Peyer's patch (tissue), 4 donors: ENCODE results near the gene FZD4.

ENCODE experiments used
- POLR2A ChIP-seq, 2 donors: fragments of 450-650 bp; IDR thresholded peaks; one replicate each; pipeline ENCODE4 v1.5.1; 2017; ENCODE audit warnings: antibody characterized with exemption in 2 of 2, mild to moderate bottlenecking in 2 of 2, moderate library complexity in 2 of 2
- TF ChIP-seq, protein P1 (sequence below), 6 experiments: fragments of 450-650 bp in 4 of 6; fragments of 200-600 bp in 2 of 6; sonication (generic) in 1 of 6; IDR thresholded peaks; one replicate each; pipeline ENCODE4 v1.5.1; 2017 to 2019; ENCODE audit warnings: antibody characterized with exemption in 6 of 6, mild to moderate bottlenecking in 3 of 6, moderate library complexity in 1 of 6

DNA sequence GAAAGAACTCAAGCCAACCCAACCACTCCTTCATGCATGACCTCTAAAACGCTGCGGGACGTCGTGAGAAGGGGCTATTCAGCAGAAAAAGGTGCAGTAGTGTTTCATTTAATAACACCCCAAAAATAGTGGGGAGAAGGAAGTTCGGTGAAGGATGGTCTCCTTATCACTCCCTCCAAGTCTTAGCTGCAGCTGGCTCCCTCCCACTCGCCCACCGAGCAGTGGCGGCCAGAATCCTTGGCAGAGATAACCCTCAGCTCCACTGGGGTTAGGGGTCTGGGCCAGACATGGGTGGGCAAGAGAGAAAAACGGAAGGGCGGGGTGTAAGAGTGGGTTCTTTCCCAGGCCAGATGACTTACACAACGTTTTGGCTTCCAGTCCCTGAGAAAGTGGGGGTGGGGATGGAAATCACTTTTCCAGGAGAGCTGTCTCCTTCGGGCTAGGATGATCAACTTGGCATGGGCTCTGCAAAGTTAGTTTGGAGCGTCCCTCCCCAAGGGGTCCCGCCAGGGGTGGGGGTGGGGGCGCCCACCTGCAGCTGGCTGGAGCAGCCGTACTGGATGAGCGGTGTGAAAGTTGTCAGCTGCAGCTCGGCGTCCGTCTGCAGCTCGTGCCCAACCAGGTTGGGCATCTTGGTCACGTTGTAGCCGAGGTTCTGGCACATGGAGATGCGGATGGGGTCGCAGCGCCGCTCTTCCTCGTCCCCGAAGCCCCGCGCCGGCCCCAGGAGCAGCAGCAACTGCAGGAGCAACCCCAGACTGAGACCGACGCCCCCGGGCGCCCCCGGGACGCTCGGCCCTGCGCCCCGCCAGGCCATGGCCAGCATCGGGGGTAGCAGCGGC lies 705 bp downstream of the FZD4 start:
- TF ChIP-seq, protein P1, sequence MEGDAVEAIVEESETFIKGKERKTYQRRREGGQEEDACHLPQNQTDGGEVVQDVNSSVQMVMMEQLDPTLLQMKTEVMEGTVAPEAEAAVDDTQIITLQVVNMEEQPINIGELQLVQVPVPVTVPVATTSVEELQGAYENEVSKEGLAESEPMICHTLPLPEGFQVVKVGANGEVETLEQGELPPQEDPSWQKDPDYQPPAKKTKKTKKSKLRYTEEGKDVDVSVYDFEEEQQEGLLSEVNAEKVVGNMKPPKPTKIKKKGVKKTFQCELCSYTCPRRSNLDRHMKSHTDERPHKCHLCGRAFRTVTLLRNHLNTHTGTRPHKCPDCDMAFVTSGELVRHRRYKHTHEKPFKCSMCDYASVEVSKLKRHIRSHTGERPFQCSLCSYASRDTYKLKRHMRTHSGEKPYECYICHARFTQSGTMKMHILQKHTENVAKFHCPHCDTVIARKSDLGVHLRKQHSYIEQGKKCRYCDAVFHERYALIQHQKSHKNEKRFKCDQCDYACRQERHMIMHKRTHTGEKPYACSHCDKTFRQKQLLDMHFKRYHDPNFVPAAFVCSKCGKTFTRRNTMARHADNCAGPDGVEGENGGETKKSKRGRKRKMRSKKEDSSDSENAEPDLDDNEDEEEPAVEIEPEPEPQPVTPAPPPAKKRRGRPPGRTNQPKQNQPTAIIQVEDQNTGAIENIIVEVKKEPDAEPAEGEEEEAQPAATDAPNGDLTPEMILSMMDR (IDR thresholded peaks at IDR 0.05), result no peak
- no peak for TF ChIP-seq POLR2A (IDR thresholded peaks at IDR 0.05)
